SW 1271 (cell line): ENCODE measurements around the gene DGKH.

Experiments used
- DNase-seq, 2 experiments: peaks; one replicate each; lab custom pipeline; 2025; lab: John Stamatoyannopoulos, UW

Gene DGKH

GRCh38 chr13:42039946-42040729, 8.3 kb upstream of the DGKH start:
- peak; percentile 59 to 73 for DNase-seq

GRCh38 chr13:42040730-42041010, 7.8 kb upstream of the DGKH start:
- DNase-seq = no peak

GRCh38 chr13:42041011-42041683, 7.3 kb upstream of the DGKH start:
- peak; percentile 11 to 59 for DNase-seq

GRCh38 chr13:42041684-42042035, 6.8 kb upstream of the DGKH start:
- peak in 1 of 2 experiments; percentile 71 for DNase-seq

- no peak for DNase-seq
Observed at GRCh38 chr13:42043676-42044075, 4.8 kb upstream of the DGKH start.

- no peak for DNase-seq
Observed at GRCh38 chr13:42046448-42046847, 2.0 kb upstream of the DGKH start.

GRCh38 chr13:42047561-42048341, 697 bp upstream of the DGKH start:
- DNase-seq = peak; percentile 45 to 62

GRCh38 chr13:42048684-42049453, 421 bp downstream of the DGKH start:
- DNase-seq = peak; percentile 52 to 71

GRCh38 chr13:42049454-42049813, 986 bp downstream of the DGKH start:
- DNase-seq = no peak

GRCh38 chr13:42054798-42055499, 6.5 kb downstream of the DGKH start:
- no peak for DNase-seq

GRCh38 chr13:42055500-42056085, 7.1 kb downstream of the DGKH start:
- DNase-seq = no peak

- no peak for DNase-seq
Observed at GRCh38 chr13:42056146-42056545, 7.7 kb downstream of the DGKH start.

GRCh38 chr13:42056583-42056982, 8.1 kb downstream of the DGKH start:
- DNase-seq = no peak

GRCh38 chr13:42057918-42058530, 9.6 kb downstream of the DGKH start:
- DNase-seq = no peak

- DNase-seq = no peak
Observed at GRCh38 chr13:42061943-42062342, 13.5 kb downstream of the DGKH start.

- DNase-seq = no peak
Observed at GRCh38 chr13:42063105-42063504, 14.7 kb downstream of the DGKH start.

GRCh38 chr13:42064259-42064658, 15.8 kb downstream of the DGKH start:
- no peak for DNase-seq

GRCh38 chr13:42064966-42065365, 16.5 kb downstream of the DGKH start:
- DNase-seq = no peak

- no peak for DNase-seq
Observed at GRCh38 chr13:42065414-42065813, 17.0 kb downstream of the DGKH start.

GRCh38 chr13:42066542-42066941, 18.1 kb downstream of the DGKH start:
- no peak for DNase-seq

- no peak for DNase-seq
Observed at GRCh38 chr13:42068886-42069285, 20.4 kb downstream of the DGKH start.
